HepG2 (cell line): ENCODE results near the gene ARHGEF16. TPM values are rescaled to one million over a fixed set of nuclear protein-coding genes. Genes with fewer than 3 reads are reported as not detected.

ENCODE experiments used
- ATF7-NPFF ChIP-seq: sonication (generic); formaldehyde crosslinking; IDR thresholded peaks from 2 replicates; pipeline ENCODE4 v1.8.1; 2023; ENCODE audit warnings: mild to moderate bottlenecking, low read depth, missing genetic modification reagents, moderate library complexity
- E2F5 ChIP-seq: sonication (generic); formaldehyde crosslinking; conservative IDR thresholded peaks from 2 replicates; pipeline ENCODE4 v1.4.0; 2020; ENCODE audit warnings: missing genetic modification reagents
- FOXA1 ChIP-seq, 2 experiments: fragments of 450-650 bp in 1 of 2; sonication (generic) in 1 of 2; formaldehyde crosslinking in 1 of 2; IDR thresholded peaks; 2 replicates each; pipeline versions ENCODE4 v1.4.0 to v1.6.1; 2016 to 2020; ENCODE audit warnings: missing genetic modification reagents in 1 of 2
- GTF2F1 ChIP-seq: fragments of 150-350 bp; IDR thresholded peaks from 2 replicates; pipeline ENCODE4 v1.6.1; 2014; ENCODE audit warnings: low read length
- HOXA3 ChIP-seq: sonication (generic); formaldehyde crosslinking; IDR thresholded peaks from 2 replicates; pipeline ENCODE4 v1.5.0; 2020; ENCODE audit warnings: missing genetic modification reagents
- KAT2B ChIP-seq: fragments of 150-350 bp; IDR thresholded peaks from 2 replicates; pipeline ENCODE4 v1.6.1; 2014; ENCODE audit warnings: low read depth, low read length, borderline replicate concordance
- MAX ChIP-seq: IDR thresholded peaks from 2 replicates; pipeline ENCODE4 v1.6.1; 2012; ENCODE audit warnings: inconsistent platforms
- MTF2 ChIP-seq: sonication (generic); formaldehyde crosslinking; IDR thresholded peaks from 2 replicates; pipeline ENCODE4 v1.5.0; 2020; ENCODE audit warnings: missing genetic modification reagents, borderline replicate concordance
- MYPOP ChIP-seq: sonication (generic); formaldehyde crosslinking; IDR thresholded peaks from 2 replicates; pipeline ENCODE4 v1.8.1; 2023; ENCODE audit warnings: mild to moderate bottlenecking, moderate library complexity, missing genetic modification reagents
- PAF1 ChIP-seq: IDR thresholded peaks from 2 replicates; pipeline ENCODE4 v1.6.1; 2016; ENCODE audit warnings: missing genetic modification reagents, missing compliant biosample characterization
- PBX3 ChIP-seq: sonication (generic); formaldehyde crosslinking; IDR thresholded peaks from 2 replicates; pipeline ENCODE4 v1.8.1; 2023; ENCODE audit warnings: missing genetic modification reagents, inconsistent platforms, borderline replicate concordance
- PHF20 ChIP-seq: sonication (generic); formaldehyde crosslinking; IDR thresholded peaks from 2 replicates; pipeline ENCODE4 v1.5.0; 2020; ENCODE audit warnings: mild to moderate bottlenecking, missing genetic modification reagents
- PRMT3 ChIP-seq: sonication (generic); formaldehyde crosslinking; IDR thresholded peaks from 2 replicates; pipeline ENCODE4 v1.8.1; 2022; ENCODE audit warnings: low read depth, mild to moderate bottlenecking, moderate library complexity, missing genetic modification reagents, borderline replicate concordance
- RXRA ChIP-seq: sonication (generic); formaldehyde crosslinking; IDR thresholded peaks from 2 replicates; pipeline ENCODE4 v1.5.1; 2020; ENCODE audit warnings: missing genetic modification reagents
- SRY ChIP-seq: sonication (generic); formaldehyde crosslinking; IDR thresholded peaks from 2 replicates; pipeline ENCODE4 v1.8.0; 2022; ENCODE audit warnings: mild to moderate bottlenecking, missing genetic modification reagents
- TP53 ChIP-seq: sonication (generic); formaldehyde crosslinking; conservative IDR thresholded peaks from 2 replicates; pipeline ENCODE4 v1.4.0; 2020; ENCODE audit warnings: missing genetic modification reagents
- TSC22D2 ChIP-seq: sonication (generic); formaldehyde crosslinking; IDR thresholded peaks from 2 replicates; pipeline ENCODE4 v1.5.1; 2020; ENCODE audit warnings: missing genetic modification reagents, mild to moderate bottlenecking, borderline replicate concordance
- ZFP36 ChIP-seq: fragments of 150-350 bp; IDR thresholded peaks from 2 replicates; pipeline ENCODE4 v1.6.1; 2018; ENCODE audit warnings: borderline replicate concordance, low read length, low read depth; ENCODE audit not compliant: partially characterized antibody
- ZGPAT ChIP-seq: IDR thresholded peaks from 2 replicates; pipeline ENCODE4 v1.6.1; 2016; ENCODE audit warnings: mild to moderate bottlenecking
- ZNF253 ChIP-seq: sonication (generic); formaldehyde crosslinking; IDR thresholded peaks from 2 replicates; pipeline ENCODE4 v1.8.0; 2022; ENCODE audit warnings: mild to moderate bottlenecking, missing genetic modification reagents, borderline replicate concordance
- ZNF547 ChIP-seq: sonication (generic); formaldehyde crosslinking; IDR thresholded peaks from 2 replicates; pipeline ENCODE4 v1.5.1; 2020; ENCODE audit warnings: mild to moderate bottlenecking, missing genetic modification reagents
- ZNF800 ChIP-seq: sonication (generic); formaldehyde crosslinking; IDR thresholded peaks from 2 replicates; pipeline ENCODE4 v1.4.0; 2020; ENCODE audit warnings: missing genetic modification reagents
- ZNF850 ChIP-seq: sonication (generic); formaldehyde crosslinking; conservative IDR thresholded peaks from 2 replicates; pipeline ENCODE4 v1.9.0; 2021; ENCODE audit warnings: mild to moderate bottlenecking, missing genetic modification reagents
- polyA plus RNA-seq, 8 experiments: library from polyadenylated mRNA; depleted of rRNA in 3 of 8; stranded (reverse) in 7 of 8; unstranded in 1 of 8; fragments of >200 nt; fragmentation: Illumina TruSeq in 4 of 8; extraction: Trizol in 4 of 8; gene quantifications; 2 replicates each; pipeline versions ENCODE4 v1.2.1 to v1.2.3, GENCODE V29; 2011 to 2016; ENCODE audit warnings: low read depth in 4 of 8, missing spikeins in 1 of 8, mixed read lengths in 1 of 8; ENCODE audit not compliant: insufficient read depth in 1 of 8
- total RNA-seq, 5 experiments: library from RNA; depleted of rRNA; stranded (reverse); fragments of >200 nt; fragmentation: Illumina TruSeq; extraction: Trizol; gene quantifications; 2 replicates each; pipeline ENCODE4 v1.2.3, GENCODE V29; 2016; ENCODE audit warnings: low read depth in 1 of 5

Gene ARHGEF16
- total and polyA plus RNA-seq, 2 of the 13 experiments (the other 11 are each of a cell fraction or from before 2014, with no cell fraction given): 20.3 to 39.9 TPM

- TF ChIP-seq ZGPAT (CRISPR knock-in tag): peak; percentile 47; the same call in 1 of the 2 replicates
- no peak for TF ChIP-seq ZNF547 (CRISPR knock-in tag)
- no peak for TF ChIP-seq ZFP36
- no peak for TF ChIP-seq GTF2F1
- TF ChIP-seq ATF7-NPFF (CRISPR knock-in tag): peak; percentile 50; the same call in 1 of the 2 replicates
- no peak for TF ChIP-seq PBX3 (CRISPR knock-in tag)
- no peak for TF ChIP-seq ZNF800 (CRISPR knock-in tag)
- TF ChIP-seq RXRA: no peak; the same call in 1 of the 2 replicates
- TF ChIP-seq FOXA1 (IDR thresholded peaks at IDR 0.05): no peak
- no peak for TF ChIP-seq FOXA1 (CRISPR knock-in tag; IDR thresholded peaks at IDR 0.05)
- TF ChIP-seq E2F5 (CRISPR knock-in tag): no peak
- TF ChIP-seq ZNF253: no peak
- TF ChIP-seq KAT2B: no peak
- peak; percentile 74 for TF ChIP-seq MYPOP (CRISPR knock-in tag)
- no peak for TF ChIP-seq MTF2
- no peak for TF ChIP-seq TSC22D2 (CRISPR knock-in tag)
- no peak for TF ChIP-seq ZNF850 (CRISPR knock-in tag)
- TF ChIP-seq PRMT3 (CRISPR knock-in tag): no peak
- TF ChIP-seq PAF1 (CRISPR knock-in tag): no peak
- no peak for TF ChIP-seq PHF20 (CRISPR knock-in tag)
- 0 out of 2 replicates have a peak, but pooled peaks have one; percentile 23 for TF ChIP-seq SRY (CRISPR knock-in tag)
- TF ChIP-seq HOXA3 (CRISPR knock-in tag): peak; percentile 53; the same call in 1 of the 2 replicates
- TF ChIP-seq MAX: no peak
- no peak for TF ChIP-seq TP53
Measured at GRCh38 chr1:3459940-3460671, 5.6 kb downstream of the ARHGEF16 start (continued).
